ENCODE results near the gene HPRT1. TPM values are rescaled to one million over a fixed set of nuclear protein-coding genes. Genes with fewer than 3 reads are reported as not detected.

Gene HPRT1
- total RNA-seq, 3 donors from 2014 or later, result 8.0 to 15.1 (median 11.9) TPM

DNA sequence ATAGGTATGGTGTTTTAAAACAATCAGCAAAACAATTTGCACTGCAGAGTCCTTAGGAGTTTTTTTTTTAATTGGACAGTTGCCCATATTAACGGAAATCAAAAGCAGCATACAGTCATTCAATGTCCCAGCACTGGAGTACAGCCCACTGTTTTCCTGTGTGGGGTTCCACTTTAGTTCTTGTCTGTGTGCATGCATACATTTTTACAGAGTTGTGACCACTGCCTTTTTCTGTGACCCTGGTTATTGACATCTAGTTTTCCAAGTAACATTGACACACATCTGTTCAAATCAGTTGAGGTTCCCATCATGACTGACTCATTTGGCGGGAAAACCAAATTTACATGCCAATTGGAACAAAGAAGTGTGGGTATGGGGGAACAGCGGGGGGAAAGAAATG is 83.3 kb downstream of the HPRT1 start:
- intact Hi-C loops (cut with DNase I; ENCODE audit: low total_unique reads), result no loop called here
- TF ChIP-seq POLR2A (IDR thresholded peaks at IDR 0.05), result no peak
- no peak for TF ChIP-seq POLR2AphosphoS5 (IDR thresholded peaks at IDR 0.05)
- TF ChIP-seq, protein P1, sequence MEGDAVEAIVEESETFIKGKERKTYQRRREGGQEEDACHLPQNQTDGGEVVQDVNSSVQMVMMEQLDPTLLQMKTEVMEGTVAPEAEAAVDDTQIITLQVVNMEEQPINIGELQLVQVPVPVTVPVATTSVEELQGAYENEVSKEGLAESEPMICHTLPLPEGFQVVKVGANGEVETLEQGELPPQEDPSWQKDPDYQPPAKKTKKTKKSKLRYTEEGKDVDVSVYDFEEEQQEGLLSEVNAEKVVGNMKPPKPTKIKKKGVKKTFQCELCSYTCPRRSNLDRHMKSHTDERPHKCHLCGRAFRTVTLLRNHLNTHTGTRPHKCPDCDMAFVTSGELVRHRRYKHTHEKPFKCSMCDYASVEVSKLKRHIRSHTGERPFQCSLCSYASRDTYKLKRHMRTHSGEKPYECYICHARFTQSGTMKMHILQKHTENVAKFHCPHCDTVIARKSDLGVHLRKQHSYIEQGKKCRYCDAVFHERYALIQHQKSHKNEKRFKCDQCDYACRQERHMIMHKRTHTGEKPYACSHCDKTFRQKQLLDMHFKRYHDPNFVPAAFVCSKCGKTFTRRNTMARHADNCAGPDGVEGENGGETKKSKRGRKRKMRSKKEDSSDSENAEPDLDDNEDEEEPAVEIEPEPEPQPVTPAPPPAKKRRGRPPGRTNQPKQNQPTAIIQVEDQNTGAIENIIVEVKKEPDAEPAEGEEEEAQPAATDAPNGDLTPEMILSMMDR (IDR thresholded peaks at IDR 0.05), result no peak
- H3K4me1 ChIP-seq, result no peaks in the 10 kb centered on the region
- H3K27me3 ChIP-seq, result peaks cover 2 to 58% of the 10 kb centered on the region in 2 donors
- no peak for DNase-seq (ENCODE audit: low spot score in 2 of 2)
- no peaks in the 10 kb centered on the region for H3K9me3 ChIP-seq
- H3K36me3 ChIP-seq, result no peaks in the 10 kb centered on the region
- H3K27ac ChIP-seq, result no peak overlapping the region
- no peak overlapping the region for H3K4me3 ChIP-seq

DNA sequence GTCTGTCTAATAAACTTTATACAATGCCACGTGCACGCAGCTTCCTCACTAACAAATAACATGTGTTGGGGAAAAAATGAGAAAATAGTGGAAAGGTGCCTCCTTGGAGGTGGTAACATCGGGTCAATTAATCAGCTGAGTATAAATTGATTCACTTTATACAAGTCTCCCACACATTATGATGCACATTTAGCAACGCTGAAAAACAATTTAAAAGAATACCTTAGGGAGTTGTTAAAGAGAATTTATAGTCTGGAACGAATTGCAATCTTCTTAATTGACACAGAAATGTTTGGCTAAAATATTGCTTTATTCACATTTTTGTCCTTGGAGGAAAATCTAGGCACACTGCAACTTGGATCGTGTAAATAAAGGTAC is 84.2 kb downstream of the HPRT1 start:
- Histone ChIP-seq H3K27me3 (peaks cover 2 to 66% of the 10 kb centered on the region in 2 donors), H3K4me1 (no peaks in the 10 kb centered on the region), H3K4me3 (no peak overlapping the region), H3K27ac (peak overlapping the region in 1 of 2 donors; percentile 56), H3K9me3 (no peaks in the 10 kb centered on the region), H3K36me3 (no peaks in the 10 kb centered on the region)
- no peak for DNase-seq (ENCODE audit: low spot score in 2 of 2)
- TF ChIP-seq POLR2A (IDR thresholded peaks at IDR 0.05) (no peak), POLR2AphosphoS5 (IDR thresholded peaks at IDR 0.05) (no peak)
- TF ChIP-seq, protein P1 (IDR thresholded peaks at IDR 0.05), result no peak
- intact Hi-C loops (cut with DNase I; ENCODE audit: low total_unique reads), result no loop called here

DNA sequence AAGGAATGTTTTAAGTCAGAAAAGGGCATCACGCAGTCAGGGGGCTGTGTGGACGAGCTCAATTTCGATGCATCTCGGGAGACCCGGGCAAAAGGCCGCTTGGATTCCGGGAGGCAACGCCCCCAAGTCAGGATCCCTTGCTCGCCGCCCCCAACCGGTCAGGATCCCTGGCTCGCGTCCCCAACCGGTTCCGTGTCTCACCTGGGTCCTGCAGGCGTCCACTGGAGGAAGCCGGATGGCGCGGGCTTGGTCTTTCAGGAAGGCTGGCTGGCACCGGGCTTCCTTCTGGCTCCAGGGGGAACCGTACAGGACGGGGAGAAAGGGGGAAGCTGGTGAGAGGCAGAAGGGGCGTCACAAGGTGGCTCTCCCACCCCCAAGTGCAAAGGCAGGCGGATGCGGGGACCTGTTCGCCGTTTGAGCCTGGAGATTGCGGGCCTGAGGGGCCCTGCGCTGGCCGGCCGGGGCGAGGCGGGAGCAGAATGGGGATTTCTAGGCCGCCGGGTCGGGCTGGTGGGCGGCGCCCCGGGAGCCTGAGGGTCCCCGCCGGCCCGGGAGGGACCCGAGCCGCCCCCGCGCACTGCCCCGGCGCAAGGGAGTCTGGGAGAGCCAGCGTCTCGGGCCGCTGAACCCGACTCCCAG is 84.7 kb downstream of the HPRT1 start:
- Histone ChIP-seq H3K36me3 (no peaks in the 10 kb centered on the region), H3K4me3 (peak overlapping the region; percentile 17 to 54 (median 20)), H3K4me1 (no peaks in the 10 kb centered on the region), H3K27ac (peak overlapping the region in 1 of 2 donors; percentile 56), H3K27me3 (peaks cover 2 to 72% of the 10 kb centered on the region in 2 donors), H3K9me3 (no peaks in the 10 kb centered on the region)
- TF ChIP-seq, protein P1 (IDR thresholded peaks at IDR 0.05), result no peak
- no peak for TF ChIP-seq POLR2A (IDR thresholded peaks at IDR 0.05)
- no peak for DNase-seq (ENCODE audit: low spot score in 2 of 2)
- intact Hi-C loops (cut with DNase I; ENCODE audit: low total_unique reads), result no loop called here

DNA sequence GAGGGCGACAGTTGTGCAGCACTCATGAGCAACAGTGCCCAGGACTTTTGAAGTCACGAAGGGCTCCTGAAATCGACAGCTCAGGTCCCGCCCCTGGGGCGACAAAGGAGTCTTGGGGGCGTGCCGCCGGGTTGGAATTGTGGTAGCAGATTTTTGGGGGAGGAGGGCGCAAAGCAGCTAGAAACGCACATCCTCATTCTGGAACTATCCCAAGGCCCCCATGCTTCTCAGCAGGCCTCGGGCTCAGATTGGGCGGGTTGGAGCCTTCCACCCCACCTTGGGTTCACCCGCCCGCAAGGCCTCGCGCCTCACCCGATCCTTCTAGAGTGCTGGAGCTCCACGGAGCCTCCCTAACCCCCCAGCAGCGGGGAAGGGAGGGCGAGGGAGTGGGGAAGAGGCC is 85.5 kb downstream of the HPRT1 start:
- Histone ChIP-seq H3K36me3 (no peaks in the 10 kb centered on the region), H3K9me3 (no peaks in the 10 kb centered on the region), H3K27me3 (peaks cover 2 to 80% of the 10 kb centered on the region in 2 donors), H3K27ac (no peak overlapping the region), H3K4me3 (peak overlapping the region in 1 of 3 donors; percentile 26), H3K4me1 (no peaks in the 10 kb centered on the region)
- intact Hi-C loops (cut with DNase I; ENCODE audit: low total_unique reads), result no loop called here
- no peak for DNase-seq (ENCODE audit: low spot score in 2 of 2)
- TF ChIP-seq, protein P1 (IDR thresholded peaks at IDR 0.05), result no peak
- no peak for TF ChIP-seq POLR2A (IDR thresholded peaks at IDR 0.05)
- TF ChIP-seq POLR2AphosphoS5 (IDR thresholded peaks at IDR 0.05), result no peak

DNA sequence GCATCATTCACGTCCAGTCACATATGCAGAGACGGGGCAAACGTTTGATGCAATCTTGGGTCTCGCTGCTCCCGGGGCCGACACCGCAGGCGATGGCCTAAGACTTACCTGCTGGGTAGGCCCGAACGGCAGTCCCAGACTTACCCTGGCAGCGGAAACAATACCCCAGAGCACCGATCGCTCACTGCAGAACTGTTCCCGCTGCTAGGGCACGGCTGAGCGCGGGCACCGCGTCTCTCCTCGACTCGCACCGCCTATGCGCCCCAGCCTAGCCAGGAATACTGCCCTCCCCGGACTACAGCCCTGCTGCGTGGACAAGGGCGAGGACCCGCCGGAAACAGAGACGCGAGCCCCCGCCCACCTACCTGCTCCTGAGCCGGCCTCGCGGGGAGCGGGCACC is 86.2 kb downstream of the HPRT1 start:
- TF ChIP-seq POLR2AphosphoS5 (IDR thresholded peaks at IDR 0.05), result no peak
- TF ChIP-seq POLR2A (IDR thresholded peaks at IDR 0.05), result no peak
- TF ChIP-seq, protein P1 (IDR thresholded peaks at IDR 0.05), result no peak
- no peaks in the 10 kb centered on the region for H3K4me1 ChIP-seq
- peak overlapping the region; percentile 29 to 45 for H3K27ac ChIP-seq
- peak overlapping the region in 2 of 3 donors; percentile 15 to 26 for H3K4me3 ChIP-seq
- H3K36me3 ChIP-seq, result no peaks in the 10 kb centered on the region
- DNase-seq (ENCODE audit: low spot score in 2 of 2), result no peak
- intact Hi-C loops (cut with DNase I; ENCODE audit: low total_unique reads), result no loop called here
- H3K9me3 ChIP-seq, result no peaks in the 10 kb centered on the region
- peaks cover 2 to 87% of the 10 kb centered on the region in 2 donors for H3K27me3 ChIP-seq
